HG02870 (cell line): ENCODE data around the gene NR1I3.
"Not testable (repeated sequence)": the region's sequence is repeated elsewhere in the genome, so short reads cannot be mapped to it uniquely, and the experiment has no call there.

Experiments used
- ATAC-seq: cut with Tn5 transposase; IDR thresholded peaks from one replicate; pipeline ENCODE4 v1.9.1; 2021; ENCODE audit warnings: mild to moderate bottlenecking, moderate library complexity; ENCODE audit not compliant: unreplicated experiment

Gene NR1I3

GRCh38 chr1:161238039-161238473 lies at the start of gene NR1I3:
NR1I3 (minus strand) TSS chr1:161238203; CDS start chr1:161236565, 1,638 bp downstream.
- ATAC-seq = no peak

- ATAC-seq = no peak
Observed at GRCh38 chr1:161287482-161288054, 49.6 kb upstream of the NR1I3 start.

GRCh38 chr1:161285521-161285920 lies 47.5 kb upstream of the NR1I3 start:
- ATAC-seq = no peak

GRCh38 chr1:161285113-161285512 lies 47.1 kb upstream of the NR1I3 start:
- no peak for ATAC-seq

- ATAC-seq = no peak
Observed at GRCh38 chr1:161282991-161283390, 45.0 kb upstream of the NR1I3 start.

GRCh38 chr1:161274874-161275273 lies 36.9 kb upstream of the NR1I3 start:
- no peak for ATAC-seq

- no peak for ATAC-seq
Observed at GRCh38 chr1:161273402-161273801, 35.4 kb upstream of the NR1I3 start.

GRCh38 chr1:161267321-161267720 lies 29.3 kb upstream of the NR1I3 start:
- no peak for ATAC-seq

GRCh38 chr1:161266836-161267235 lies 28.8 kb upstream of the NR1I3 start:
- no peak for ATAC-seq

- no peak for ATAC-seq
Observed at GRCh38 chr1:161266202-161266601, 28.2 kb upstream of the NR1I3 start.

GRCh38 chr1:161265305-161265704 lies 27.3 kb upstream of the NR1I3 start:
- ATAC-seq = no peak

- no peak for ATAC-seq
Observed at GRCh38 chr1:161261261-161262235, 23.5 kb upstream of the NR1I3 start.

- no peak for ATAC-seq
Observed at GRCh38 chr1:161260376-161261260, 22.6 kb upstream of the NR1I3 start.

GRCh38 chr1:161259765-161260164 lies 21.8 kb upstream of the NR1I3 start:
- no peak for ATAC-seq

GRCh38 chr1:161259345-161259702 lies 21.3 kb upstream of the NR1I3 start:
- ATAC-seq = no peak

GRCh38 chr1:161258439-161259344 lies 20.7 kb upstream of the NR1I3 start, which contains the start of gene PCP4L1:
PCP4L1 (plus strand) TSS chr1:161258745; CDS start chr1:161258975, 230 bp downstream.
- ATAC-seq = no peak

- ATAC-seq = not testable (repeated sequence)
Observed at GRCh38 chr1:161257109-161257508, 19.1 kb upstream of the NR1I3 start.

- not testable (repeated sequence) for ATAC-seq
Observed at GRCh38 chr1:161255955-161256520, 18.0 kb upstream of the NR1I3 start.

- ATAC-seq = not testable (repeated sequence)
Observed at GRCh38 chr1:161255302-161255701, 17.3 kb upstream of the NR1I3 start.

GRCh38 chr1:161251579-161251978 lies 13.6 kb upstream of the NR1I3 start:
- ATAC-seq = no peak
